K562 (cell line): ENCODE data around the gene NXF1. TPM values are rescaled to one million over a fixed set of nuclear protein-coding genes. Genes with fewer than 3 reads are reported as not detected.

ENCODE experiments used
- ATAC-seq: fragments of 200-7000 bp; cut with Tn5 transposase; 3 replicates; pipeline ENCODE4 v1.9.1; 2020; ENCODE audit warnings: moderate library complexity
- BruUV-seq: library from RNA; stranded (reverse); fragments of 400-500 nt; replicated peaks from 2 replicates; lab custom pipeline; 2021; lab: Mats Ljungman, UMichigan
- CTCF ChIA-PET: fragments of 300-600 bp; formaldehyde crosslinking; extraction: SDS; loops from one replicate; lab custom pipeline; 2021; ENCODE audit warnings: low intra/inter-chr PET ratio; lab: Yijun Ruan, JAX
- POLR2A ChIA-PET: fragments of 300-600, 350-650 bp; sonication (Branson Sonifier 250); formaldehyde crosslinking; extraction: SDS; loops from one replicate; lab custom pipeline; 2021; ENCODE audit warnings: antibody characterized with exemption, inconsistent platforms; lab: Yijun Ruan, JAX
- DNase-seq, 4 experiments: peaks; one replicate each; pipeline versions ENCODE4 v3.0.0 to v3.0.0-alpha.2; 2011 to 2018; ENCODE audit warnings: low spot score in 3 of 4, mixed read lengths in 3 of 4; ENCODE audit errors: extremely low read depth in 1 of 4
- FAIRE-seq: peaks from 2 replicates; lab custom pipeline; 2011; peaks lifted over from hg19 to GRCh38; lab: Jason Lieb, UNC
- H2AFZ ChIP-seq: 2 replicates; pipeline ENCODE4 v1.6.0; 2011; ENCODE audit warnings: low read depth, low read length, control low read depth, inconsistent platforms
- H3K27ac ChIP-seq: fragments of 200-600 bp; 3 replicates; pipeline ENCODE4 v1.8.0; 2011; ENCODE audit warnings: low read depth, mild to moderate bottlenecking, control low read depth, inconsistent platforms, low read length, moderate library complexity, mixed read lengths; ENCODE audit errors: extremely low read depth
- H3K27me3 ChIP-seq, 2 experiments: fragments of 300-600 bp in 1 of 2; 2 replicates in 1 of 2; 3 replicates in 1 of 2; pipeline versions ENCODE4 v1.6.0 to v1.8.0; 2011; ENCODE audit warnings: inconsistent platforms in 2 of 2, low read length in 2 of 2, mild to moderate bottlenecking in 1 of 2, mixed read lengths in 1 of 2, moderate library complexity in 1 of 2; ENCODE audit not compliant: control insufficient read depth in 2 of 2, insufficient read depth in 2 of 2
- H3K36me3 ChIP-seq: fragments of 300-600 bp; 3 replicates; pipeline ENCODE4 v1.8.0; 2011; ENCODE audit warnings: mild to moderate bottlenecking, low read length, inconsistent platforms; ENCODE audit not compliant: control insufficient read depth, insufficient read depth
- H3K4me1 ChIP-seq, 2 experiments: fragments of 200-600 bp in 1 of 2; replicated peaks in 1 of 2; 2 replicates in 1 of 2; 3 replicates in 1 of 2; pipeline versions ENCODE4 v1.5.1 to v1.8.0; 2011; ENCODE audit warnings: inconsistent platforms in 2 of 2, low read length in 2 of 2, mild to moderate bottlenecking in 1 of 2, mixed read lengths in 1 of 2, moderate library complexity in 1 of 2; ENCODE audit not compliant: control insufficient read depth in 2 of 2, insufficient read depth in 2 of 2
- H3K4me2 ChIP-seq: 2 replicates; pipeline ENCODE4 v1.6.1; 2011; ENCODE audit warnings: low read length, control low read depth, inconsistent platforms, mixed read lengths; ENCODE audit not compliant: insufficient read depth
- H3K4me3 ChIP-seq: fragments of 200-600 bp; sonication (generic), shearing (Covaris generic); 2 replicates; pipeline ENCODE4 v1.5.1; 2016; ENCODE audit warnings: control low read depth, inconsistent platforms
- H3K79me2 ChIP-seq: fragments of 200-600 bp; 3 replicates; pipeline ENCODE4 v1.8.0; 2011; ENCODE audit warnings: low read length, inconsistent platforms; ENCODE audit not compliant: control insufficient read depth, insufficient read depth
- H3K9ac ChIP-seq, 2 experiments: 2 replicates each; pipeline versions ENCODE4 v1.6.0 to v1.6.1; 2011; ENCODE audit warnings: low read depth in 2 of 2, low read length in 2 of 2, control low read depth in 1 of 2, inconsistent platforms in 1 of 2, mild to moderate bottlenecking in 1 of 2, mixed read lengths in 1 of 2; ENCODE audit not compliant: insufficient read depth in 1 of 2
- H3K9me1 ChIP-seq: one replicate; pipeline ENCODE4 v1.6.0; 2011; ENCODE audit warnings: inconsistent platforms, mild to moderate bottlenecking, low read length, moderate library complexity; ENCODE audit not compliant: control insufficient read depth, insufficient read depth
- H3K9me3 ChIP-seq: replicated peaks from 2 replicates; pipeline ENCODE4 v1.5.1; 2011; ENCODE audit warnings: low read depth, low read length, inconsistent platforms; ENCODE audit not compliant: control insufficient read depth, insufficient read depth
- H4K20me1 ChIP-seq: replicated peaks from 2 replicates; pipeline ENCODE4 v1.6.1; 2011; ENCODE audit warnings: low read length, inconsistent platforms, mixed read lengths; ENCODE audit not compliant: control insufficient read depth, insufficient read depth
- ARHGAP35 ChIP-seq: fragments of 450-650 bp; IDR thresholded peaks from 2 replicates; pipeline ENCODE4 v1.6.1; 2018; ENCODE audit not compliant: partially characterized antibody
- BRD4 ChIP-seq: fragments of 200-600 bp; sonication (generic); IDR thresholded peaks from 2 replicates; pipeline ENCODE4 v1.6.1; 2017; ENCODE audit warnings: inconsistent platforms
- CBFA2T3 ChIP-seq: fragments of 450-650 bp; IDR thresholded peaks from 2 replicates; pipeline ENCODE4 v1.6.1; 2017
- MED1 ChIP-seq: sonication (generic); formaldehyde crosslinking; IDR thresholded peaks from 2 replicates; pipeline ENCODE4 v1.8.1; 2023; ENCODE audit warnings: missing genetic modification reagents, borderline replicate concordance
- RBM15 ChIP-seq: fragments of 200-400 bp; formaldehyde crosslinking; IDR thresholded peaks from 2 replicates; pipeline ENCODE4 v1.6.1; 2018; ENCODE audit warnings: mild to moderate bottlenecking, low read length, moderate library complexity; ENCODE audit not compliant: insufficient read depth
- RBM25 ChIP-seq: fragments of 200-400 bp; formaldehyde crosslinking; IDR thresholded peaks from 2 replicates; pipeline ENCODE4 v1.6.1; 2018; ENCODE audit warnings: low read length, low read depth, moderate library complexity; ENCODE audit not compliant: severe bottlenecking
- SREBF1 ChIP-seq: fragments of 150-350 bp; IDR thresholded peaks from 2 replicates; pipeline ENCODE4 v1.6.1; 2014; ENCODE audit warnings: antibody characterized with exemption, low read depth, low read length, borderline replicate concordance
- THRAP3 ChIP-seq: fragments of 450-650 bp; IDR thresholded peaks from 2 replicates; pipeline ENCODE4 v1.6.1; 2016; ENCODE audit warnings: mild to moderate bottlenecking, inconsistent platforms, borderline replicate concordance
- ZNF23 ChIP-seq: fragments of 250-450 bp; sonication (Bioruptor Pico); IDR thresholded peaks from 2 replicates; pipeline ENCODE4 v1.4.0; 2020; ENCODE audit warnings: mild to moderate bottlenecking
- ZNF277 ChIP-seq: fragments of 250-450 bp; sonication (Bioruptor Pico); IDR thresholded peaks from 2 replicates; pipeline ENCODE4 v1.8.0; 2022; ENCODE audit warnings: inconsistent platforms, mild to moderate bottlenecking, moderate library complexity, borderline replicate concordance
- ZNF699 ChIP-seq: fragments of 250-450 bp; sonication (Bioruptor Pico); IDR thresholded peaks from 2 replicates; pipeline ENCODE4 v1.8.0; 2021; ENCODE audit warnings: mild to moderate bottlenecking, moderate library complexity; ENCODE audit not compliant: insufficient replicate concordance
- ZNF79 ChIP-seq: fragments of 250-450 bp; sonication (Bioruptor Pico); IDR thresholded peaks from 2 replicates; pipeline ENCODE4 v1.4.0; 2020; ENCODE audit warnings: low read depth, mild to moderate bottlenecking, moderate library complexity
- ZNF830 ChIP-seq: fragments of 250-450 bp; sonication (Bioruptor Pico); IDR thresholded peaks from 2 replicates; pipeline ENCODE4 v1.5.0; 2021; ENCODE audit warnings: mild to moderate bottlenecking
- WGBS: fragments of 100-300 bp; shearing (Covaris generic); methylation state at CpG from one replicate; pipeline ENCODE4 v1.1.6; 2016; ENCODE audit warnings: low coverage, mixed read lengths; ENCODE audit not compliant: insufficient coverage; ENCODE audit errors: missing lambda C conversion rate; 5-methylcytosine and 5-hydroxymethylcytosine counted together
- in situ Hi-C: fragments of 300-500 bp; cut with MboI; formaldehyde crosslinking; loops from 4 replicates; pipeline ENCODE4 v1.15.0; 2018; ENCODE audit warnings: inconsistent platforms, mixed read lengths
- intact Hi-C: fragments of 100-400 bp; cut with micrococcal nuclease; formaldehyde crosslinking; loops from 2 replicates; pipeline ENCODE4 v1.14.2; 2022
- polyA plus RNA-seq, 8 experiments: library from polyadenylated mRNA; depleted of rRNA in 4 of 8; stranded (reverse) in 5 of 8; unstranded in 3 of 8; fragments of >200 nt; fragmentation: Nextera tagmentation in 2 of 8; fragmentation: Illumina TruSeq in 1 of 8; extraction: Ambion mirVana in 2 of 8; extraction: Trizol in 1 of 8; gene quantifications; 2 replicates each; pipeline versions ENCODE4 v1.2.1 to v1.2.3, GENCODE V29; 2011 to 2014; ENCODE audit warnings: inconsistent platforms in 1 of 8, missing spikeins in 1 of 8
- total RNA-seq, 7 experiments: library from RNA; depleted of rRNA in 6 of 7; stranded (reverse); fragments of >200 nt in 6 of 7; fragmentation: Illumina TruSeq in 2 of 7; extraction: Trizol in 2 of 7; gene quantifications; 2 replicates each; pipeline versions ENCODE4 v1.2.1 to v1.2.3, GENCODE V29; 2011 to 2021; ENCODE audit warnings: low replicate concordance in 1 of 7
- TF ChIP-seq, protein P1 (sequence below), 2 experiments: IDR thresholded peaks; 2 replicates each; pipeline ENCODE4 v1.6.1; 2011; ENCODE audit warnings: borderline replicate concordance in 1 of 2, control low read depth in 1 of 2, low read depth in 1 of 2, low read length in 1 of 2, mild to moderate bottlenecking in 1 of 2, mixed read lengths in 1 of 2, moderate library complexity in 1 of 2; ENCODE audit not compliant: insufficient read depth in 1 of 2, insufficient read length in 1 of 2, poor library complexity in 1 of 2, severe bottlenecking in 1 of 2; ENCODE audit errors: extremely low read depth in 1 of 2

NXF1 gene
- total and polyA plus RNA-seq, 9 of the 15 experiments (the other 6 are each of a cell fraction or from before 2014, with no cell fraction given): 18.1 to 98.3 (median 35.8) TPM

DNA sequence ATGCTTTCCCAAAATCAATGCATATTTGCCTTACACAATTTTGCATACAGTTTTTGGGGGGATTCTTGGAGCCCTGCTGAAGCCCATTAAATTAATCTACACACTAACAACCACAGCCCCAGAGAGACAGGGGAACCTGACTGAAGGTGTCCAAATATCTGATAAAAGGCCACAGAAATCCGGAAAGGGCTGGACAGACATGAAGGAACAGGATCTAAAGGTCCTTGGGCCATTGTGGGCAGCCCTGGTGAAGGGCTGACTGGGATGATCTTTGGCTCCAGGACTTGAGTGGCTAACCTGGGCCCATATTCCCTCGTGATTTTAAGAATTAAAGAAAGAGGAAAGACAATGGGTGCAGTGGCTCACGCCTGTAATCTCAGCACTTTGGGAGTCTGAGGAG is 40.9 kb upstream of the NXF1 start:
- in situ Hi-C loops (no loop called here), intact Hi-C loops (loop anchor here (10.0 kb wide), 1 partner anchor 121 kb away; the partner anchor contains the start of genes HNRNPUL2 and TTC9C)
- H3K4me3 ChIP-seq: no peak overlapping the region
- H3K4me2 ChIP-seq: no peak overlapping the region
- CTCF ChIA-PET: no interaction called here
- H3K27ac ChIP-seq: no peak overlapping the region
- no peak overlapping the region for H3K9ac ChIP-seq
- ATAC-seq: no peak
- H3K4me1 ChIP-seq: peaks cover 5 to 8% of the 10 kb centered on the region in 2 experiments; a peak in 3 of 5 replicates
- FAIRE-seq: no peak
- no peaks in the 10 kb centered on the region; the same call in 1 of the 2 replicates for H3K9me3 ChIP-seq
- H3K27me3 ChIP-seq: no peaks in the 10 kb centered on the region
- H4K20me1 ChIP-seq: 0 out of 2 replicates have a peak, but pooled peaks cover under 1% of the 10 kb centered on the region
- TF ChIP-seq ZNF79: no peak
- TF ChIP-seq BRD4: no peak
- TF ChIP-seq RBM15: no peak
- TF ChIP-seq ARHGAP35: no peak
- TF ChIP-seq RBM25: no peak
- TF ChIP-seq ZNF23 (CRISPR knock-in tag): no peak
- TF ChIP-seq ZNF699: no peak
- TF ChIP-seq ZNF277 (CRISPR knock-in tag): no peak
- no peak for TF ChIP-seq MED1 (CRISPR knock-in tag)
- no peak for TF ChIP-seq SREBF1
- TF ChIP-seq ZNF830 (CRISPR knock-in tag): no peak
- TF ChIP-seq, protein P1, sequence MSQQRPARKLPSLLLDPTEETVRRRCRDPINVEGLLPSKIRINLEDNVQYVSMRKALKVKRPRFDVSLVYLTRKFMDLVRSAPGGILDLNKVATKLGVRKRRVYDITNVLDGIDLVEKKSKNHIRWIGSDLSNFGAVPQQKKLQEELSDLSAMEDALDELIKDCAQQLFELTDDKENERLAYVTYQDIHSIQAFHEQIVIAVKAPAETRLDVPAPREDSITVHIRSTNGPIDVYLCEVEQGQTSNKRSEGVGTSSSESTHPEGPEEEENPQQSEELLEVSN (IDR thresholded peaks at IDR 0.05; ENCODE audit: borderline replicate concordance in 1 of 2, extremely low read depth in 1 of 2, insufficient read depth in 1 of 2, insufficient read length in 1 of 2, low read depth in 1 of 2, low read length in 1 of 2, poor library complexity in 1 of 2, severe bottlenecking in 1 of 2): no peak
- TF ChIP-seq CBFA2T3: no peak
- no peak for TF ChIP-seq THRAP3
- H3K9me1 ChIP-seq: no peaks in the 10 kb centered on the region
- no peaks in the 10 kb centered on the region for H3K36me3 ChIP-seq
- BruUV-seq: no TSS peak
- DNase-seq: no peak
- no peaks in the 10 kb centered on the region for H3K79me2 ChIP-seq
- WGBS: 34% methylated on average over 3 of the region's 3 CpGs
- POLR2A ChIA-PET: interaction anchor here (0.5 to 6.3 kb wide), 2 partner anchors 8 to 14 kb away, joined by 3 to 100 read pairs; partner anchors contain the start of gene TEX54
- no peak overlapping the region for H2AFZ ChIP-seq
